Right cardiac atrium (tissue), 5 donors: Measurements from ENCODE around the gene PPIP5K2. TPM values are rescaled to one million over a fixed set of nuclear protein-coding genes. Genes with fewer than 3 reads are reported as not detected.
A peak's percentile ranks its signal among the peaks of the same experiment; 100 is the strongest.

Experiments used
- ATAC-seq, 2 donors: fragments of 200-7000 bp; cut with Tn5 transposase; one replicate each; pipeline versions ENCODE4 v1.8.0 to v1.9.1; 2020; ENCODE audit warnings: moderate library complexity in 2 of 2, mild to moderate bottlenecking in 1 of 2
- DNase-seq, 3 donors: peaks; one replicate each; pipeline ENCODE4 v3.0.0-alpha.2; 2020
- H3K27ac ChIP-seq: one replicate; pipeline ENCODE4 v1.5.1; 2013; ENCODE audit warnings: mild to moderate bottlenecking, low read length, control low read depth, moderate library complexity
- H3K27me3 ChIP-seq: one replicate; pipeline ENCODE4 v1.6.1; 2013; ENCODE audit not compliant: control insufficient read depth, insufficient read depth
- H3K4me1 ChIP-seq: one replicate; pipeline ENCODE4 v1.6.1; 2013; ENCODE audit warnings: low read length; ENCODE audit not compliant: control insufficient read depth, insufficient read depth
- H3K4me3 ChIP-seq: one replicate; pipeline ENCODE4 v1.5.1; 2013; ENCODE audit warnings: low read length, control low read depth
- H3K9me3 ChIP-seq: one replicate; pipeline ENCODE4 v1.6.1; 2013; ENCODE audit warnings: low read length; ENCODE audit not compliant: control insufficient read depth
- WGBS: extraction: QIAGEN DNeasy Blood & Tissue Kit; methylation state at CpG from one replicate; pipeline ENCODE4 v1.1.7; 2013; 5-methylcytosine and 5-hydroxymethylcytosine counted together
- intact Hi-C, 4 donors: fragments of 100-400 bp; cut with DNase I; formaldehyde crosslinking; loops; one replicate each; pipeline versions ENCODE4 v1.11.0 to v1.14.0; 2022 to 2023
- polyA plus RNA-seq: library from polyadenylated mRNA; stranded (reverse); fragments of 200-250 nt; gene quantifications from one replicate; pipeline ENCODE4 v1.2.3, GENCODE V29; 2013
- total RNA-seq, 4 donors: library from RNA; stranded (reverse); fragmentation: NEBNext Ultra II Directional; extraction: Animal tissue kit (Norgen Biotek cat#: 25700); gene quantifications; one replicate each; pipeline ENCODE4 v1.2.1, GENCODE V29; 2021
- donor health status: healthy with polysubstance abuse.
- donor health status: DM: no; HTN: yes; CAD: no.
- donor health status: DM: no; HTN: no; CAD: no.
- donor health status: DM: no; HTN: yes; CAD: no; lungs with severe emphysema.
- donor health status: DM: yes; HTN: yes; CAD: no.

The PPIP5K2 gene
- total and polyA plus RNA-seq, 5 donors, result 14.1 to 40.8 (median 37.8) TPM

DNA sequence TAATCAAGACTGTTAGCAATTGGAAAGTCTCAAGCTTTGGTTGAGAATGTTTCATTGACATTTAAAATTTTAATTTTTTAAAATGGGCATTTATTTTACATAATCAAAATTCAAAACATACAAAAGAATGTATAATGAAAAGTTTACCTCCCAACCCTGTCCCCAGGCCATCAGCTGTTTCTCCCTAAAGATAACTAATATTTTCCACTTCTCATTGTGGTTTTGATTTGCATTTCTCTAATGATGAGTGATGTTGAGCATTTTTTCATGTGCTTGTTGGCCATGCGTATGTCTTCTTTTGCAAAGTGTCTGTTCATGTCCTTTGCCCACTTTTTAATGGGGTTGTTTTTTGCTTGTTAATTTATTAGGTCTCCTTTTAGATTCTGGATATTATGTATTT lies 127.0 kb downstream of the PPIP5K2 start:
- H3K27me3 ChIP-seq, result no peaks in the 10 kb centered on the region
- no peak for DNase-seq
- intact Hi-C loops, result no loop called here
- H3K9me3 ChIP-seq, result no peaks in the 10 kb centered on the region
- H3K27ac ChIP-seq, result no peak overlapping the region
- H3K4me3 ChIP-seq, result no peak overlapping the region
- no peaks in the 10 kb centered on the region for H3K4me1 ChIP-seq
- no peak for ATAC-seq
- 95% methylated on average over 1 of the region's 1 CpG for WGBS

- Histone ChIP-seq H3K27ac (no peak overlapping the region), H3K4me1 (no peaks in the 10 kb centered on the region), H3K27me3 (no peaks in the 10 kb centered on the region), H3K4me3 (no peak overlapping the region), H3K9me3 (no peaks in the 10 kb centered on the region)
- DNase-seq (no peak), ATAC-seq (no peak)
- intact Hi-C loops, result no loop called here
- 90% methylated on average over 2 of the region's 2 CpGs for WGBS
Observed at GRCh38 chr5:103249068-103249467, 129.0 kb downstream of the PPIP5K2 start.

DNA sequence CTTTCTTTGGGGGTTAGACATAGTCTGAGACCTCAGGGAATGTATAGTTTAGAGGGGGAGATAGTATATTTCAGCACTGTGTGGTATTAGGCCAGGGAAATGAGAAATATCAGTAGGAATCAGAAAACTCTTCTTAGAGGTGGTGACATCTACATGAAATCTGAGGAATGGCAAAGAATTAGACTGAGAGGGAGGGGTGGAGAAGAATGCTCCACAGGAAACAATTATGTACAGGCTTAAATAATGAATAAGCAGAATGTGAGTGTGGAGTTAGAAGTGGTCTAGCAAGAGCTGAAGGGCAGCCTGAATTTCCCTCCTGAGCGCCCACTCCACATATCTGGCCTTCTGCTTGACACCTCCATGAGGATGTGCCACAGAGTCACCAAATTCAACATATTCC lies 134.8 kb downstream of the PPIP5K2 start:
- no peak overlapping the region for H3K27ac ChIP-seq
- H3K9me3 ChIP-seq, result no peaks in the 10 kb centered on the region
- intact Hi-C loops, result no loop called here
- WGBS, result 92% methylated on average over 1 of the region's 1 CpG
- H3K4me3 ChIP-seq, result no peak overlapping the region
- no peaks in the 10 kb centered on the region for H3K4me1 ChIP-seq
- no peak for ATAC-seq
- no peaks in the 10 kb centered on the region for H3K27me3 ChIP-seq
- no peak for DNase-seq

DNA sequence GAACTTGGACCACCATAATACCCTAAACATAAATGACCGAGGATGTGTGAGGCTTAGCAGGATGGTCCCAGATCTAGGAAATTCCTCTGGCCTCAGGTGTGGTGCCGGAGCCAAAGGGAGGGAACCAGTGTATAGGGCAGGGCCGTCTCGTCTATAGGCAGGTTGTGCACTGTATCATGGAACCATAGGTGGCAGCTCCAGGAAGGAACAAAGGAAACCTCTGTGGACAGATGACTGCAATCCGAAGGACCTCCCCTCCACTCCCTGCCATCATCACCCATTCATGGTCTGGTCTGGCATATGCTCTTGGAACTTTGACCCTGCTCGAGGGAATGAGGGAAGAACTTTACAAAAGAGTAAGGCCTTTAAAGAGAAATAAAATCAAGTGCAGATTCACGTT lies 135.6 kb downstream of the PPIP5K2 start:
- Histone ChIP-seq H3K9me3 (no peaks in the 10 kb centered on the region), H3K27me3 (no peaks in the 10 kb centered on the region), H3K4me1 (no peaks in the 10 kb centered on the region), H3K4me3 (no peak overlapping the region), H3K27ac (no peak overlapping the region)
- WGBS, result 95% methylated on average over 7 of the region's 7 CpGs
- no peak for ATAC-seq
- no peak for DNase-seq
- intact Hi-C loops, result no loop called here

GRCh38 chr5:103256178-103256577 lies 136.1 kb downstream of the PPIP5K2 start:
- DNase-seq (no peak), ATAC-seq (no peak)
- no peak overlapping the region for H3K27ac ChIP-seq
- no peaks in the 10 kb centered on the region for H3K4me1 ChIP-seq
- no peaks in the 10 kb centered on the region for H3K9me3 ChIP-seq
- H3K4me3 ChIP-seq, result no peak overlapping the region
- intact Hi-C loops, result no loop called here
- no peaks in the 10 kb centered on the region for H3K27me3 ChIP-seq
- 75% methylated on average over 4 of the region's 4 CpGs for WGBS

- ATAC-seq (peak; percentile 99 to 100), DNase-seq (peak; percentile 98 to 99 (median 99))
- H3K27ac ChIP-seq, result peak within 1 kb of the TSS; percentile 64
- WGBS, result under 1% methylated on average over 43 of the region's 45 CpGs
- H3K27me3 ChIP-seq, result no peaks in the 10 kb centered on the region
- H3K4me1 ChIP-seq, result no peaks in the 10 kb centered on the region
- H3K4me3 ChIP-seq, result peak within 1 kb of the TSS; percentile 72
- intact Hi-C loops, result no loop called here
- no peaks in the 10 kb centered on the region for H3K9me3 ChIP-seq
Observed at GRCh38 chr5:103258368-103258956, 138.4 kb downstream of the PPIP5K2 start, which contains the start of gene MACIR. Gene MACIR, plus strand, starts transcription at chr5:103258763. Its CDS starts 17,157 bp downstream, at chr5:103275920.

- no peaks in the 10 kb centered on the region for H3K4me1 ChIP-seq
- DNase-seq (peak; percentile 55 to 84 (median 83)), ATAC-seq (peak; percentile 60 to 69)
- no peaks in the 10 kb centered on the region for H3K9me3 ChIP-seq
- H3K27me3 ChIP-seq, result no peaks in the 10 kb centered on the region
- intact Hi-C loops, result no loop called here
- peak overlapping the region; percentile 64 for H3K27ac ChIP-seq
- under 1% methylated on average over 91 of the region's 91 CpGs for WGBS
- H3K4me3 ChIP-seq, result peak overlapping the region; percentile 72
Observed at GRCh38 chr5:103258957-103259704, 139.0 kb downstream of the PPIP5K2 start.

- Histone ChIP-seq H3K27me3 (no peaks in the 10 kb centered on the region), H3K9me3 (no peaks in the 10 kb centered on the region), H3K4me1 (no peaks in the 10 kb centered on the region), H3K4me3 (peak overlapping the region; percentile 72), H3K27ac (peak overlapping the region; percentile 64)
- ATAC-seq (peak in 1 of 2 donors; percentile 3), DNase-seq (no peak)
- WGBS, result 2% methylated on average over 20 of the region's 20 CpGs
- intact Hi-C loops, result no loop called here
Observed at GRCh38 chr5:103259705-103260355, 139.7 kb downstream of the PPIP5K2 start.

DNA sequence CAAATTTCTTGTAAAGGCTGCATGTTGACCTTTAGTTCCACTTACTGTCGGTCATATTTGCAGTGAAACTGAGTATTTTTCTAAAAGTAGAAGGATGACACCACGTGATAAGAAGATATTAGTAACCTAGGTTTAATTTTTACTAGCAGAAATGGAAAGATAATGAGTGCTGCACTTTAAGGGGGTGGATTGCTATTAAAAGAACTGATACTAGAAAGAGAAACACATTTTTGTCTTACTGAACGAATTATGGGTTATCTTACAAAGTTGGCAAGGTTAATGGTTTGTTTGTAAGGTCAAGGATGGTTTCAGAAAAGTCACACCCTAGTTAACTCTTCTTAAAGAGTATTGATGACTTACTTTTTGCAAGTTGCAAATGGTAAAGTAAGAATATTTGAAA lies 140.8 kb downstream of the PPIP5K2 start:
- intact Hi-C loops, result no loop called here
- H3K4me1 ChIP-seq, result no peaks in the 10 kb centered on the region
- no peaks in the 10 kb centered on the region for H3K27me3 ChIP-seq
- ATAC-seq (no peak), DNase-seq (no peak)
- 39% methylated on average over 3 of the region's 3 CpGs for WGBS
- no peaks in the 10 kb centered on the region for H3K9me3 ChIP-seq
- no peak overlapping the region for H3K27ac ChIP-seq
- no peak overlapping the region for H3K4me3 ChIP-seq
